GM18520 (cell line): ENCODE results near the gene FOXO4.
"Not testable (repeated sequence)": the region's sequence is repeated elsewhere in the genome, so short reads cannot be mapped to it uniquely, and the experiment has no call there.

Source experiments
- ATAC-seq: cut with Tn5 transposase; IDR thresholded peaks from one replicate; pipeline ENCODE4 v1.9.1; 2021; ENCODE audit not compliant: unreplicated experiment

The FOXO4 gene, protein sequence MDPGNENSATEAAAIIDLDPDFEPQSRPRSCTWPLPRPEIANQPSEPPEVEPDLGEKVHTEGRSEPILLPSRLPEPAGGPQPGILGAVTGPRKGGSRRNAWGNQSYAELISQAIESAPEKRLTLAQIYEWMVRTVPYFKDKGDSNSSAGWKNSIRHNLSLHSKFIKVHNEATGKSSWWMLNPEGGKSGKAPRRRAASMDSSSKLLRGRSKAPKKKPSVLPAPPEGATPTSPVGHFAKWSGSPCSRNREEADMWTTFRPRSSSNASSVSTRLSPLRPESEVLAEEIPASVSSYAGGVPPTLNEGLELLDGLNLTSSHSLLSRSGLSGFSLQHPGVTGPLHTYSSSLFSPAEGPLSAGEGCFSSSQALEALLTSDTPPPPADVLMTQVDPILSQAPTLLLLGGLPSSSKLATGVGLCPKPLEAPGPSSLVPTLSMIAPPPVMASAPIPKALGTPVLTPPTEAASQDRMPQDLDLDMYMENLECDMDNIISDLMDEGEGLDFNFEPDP

DNA sequence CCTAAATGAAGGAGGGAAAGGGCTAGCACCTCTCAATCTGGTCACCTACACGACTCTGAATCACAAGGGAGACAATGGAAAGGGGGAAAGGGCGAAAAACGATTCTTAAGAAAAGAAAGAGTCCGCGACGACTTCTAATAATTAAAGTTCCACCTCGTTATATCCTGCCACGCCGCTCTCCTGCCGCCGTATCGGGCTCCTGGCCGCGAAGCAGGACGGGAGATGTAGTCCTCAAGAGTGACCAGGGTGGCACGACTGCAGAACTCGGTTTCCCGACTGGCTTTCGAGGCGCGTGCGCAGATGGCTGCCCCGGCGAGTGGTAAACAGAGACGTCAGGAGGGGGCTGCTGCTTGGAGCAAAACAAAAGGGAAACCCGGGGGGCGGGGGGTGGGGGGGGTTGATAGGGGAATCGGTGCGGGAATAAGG, at the start of gene FOXO4:
Gene FOXO4 (plus strand): TSS at position 297 of the 426 bp plus-strand sequence. CDS start 678 bp downstream, outside the sequence.
- peak; percentile 88 for ATAC-seq

DNA sequence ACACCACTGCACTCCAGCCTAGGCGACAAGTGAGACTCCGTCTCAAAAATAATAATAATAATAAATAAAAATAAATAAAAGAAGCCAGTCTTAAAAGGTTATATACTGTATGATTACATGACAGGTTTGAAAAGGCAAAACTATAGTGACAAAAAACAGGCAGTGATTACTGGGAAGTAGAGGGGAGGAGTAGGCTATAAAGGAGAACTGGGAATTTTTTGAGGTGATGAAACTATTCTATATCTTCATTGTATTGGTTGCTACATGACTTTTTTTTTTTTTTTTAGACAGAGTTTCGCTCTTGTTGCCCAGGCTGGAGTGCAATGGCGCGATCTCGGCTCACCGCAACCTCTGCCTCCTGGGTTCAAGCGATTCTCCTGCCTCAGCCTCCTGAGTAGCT, 47.8 kb upstream of the FOXO4 start:
- not testable (repeated sequence) for ATAC-seq

DNA sequence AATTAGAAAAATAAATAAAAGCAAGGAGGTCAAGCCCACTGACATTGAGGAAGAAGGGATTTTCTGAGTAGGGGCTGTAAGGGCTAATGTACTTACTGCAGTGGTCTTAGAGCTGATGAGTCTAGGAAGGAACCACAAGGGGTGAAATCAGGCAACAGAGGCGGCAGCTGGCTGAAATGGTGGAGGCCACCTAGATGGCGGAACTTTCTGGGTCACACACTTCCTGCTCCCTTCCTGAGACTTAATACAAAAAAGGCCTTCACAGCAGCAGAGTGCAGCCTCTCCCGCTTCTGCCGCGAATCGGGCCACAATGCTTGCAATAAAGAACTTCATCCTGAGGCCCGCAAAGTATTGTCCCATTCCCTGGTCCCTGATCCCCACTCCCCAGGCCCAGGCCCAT, 42.9 kb upstream of the FOXO4 start:
- ATAC-seq = no peak

DNA sequence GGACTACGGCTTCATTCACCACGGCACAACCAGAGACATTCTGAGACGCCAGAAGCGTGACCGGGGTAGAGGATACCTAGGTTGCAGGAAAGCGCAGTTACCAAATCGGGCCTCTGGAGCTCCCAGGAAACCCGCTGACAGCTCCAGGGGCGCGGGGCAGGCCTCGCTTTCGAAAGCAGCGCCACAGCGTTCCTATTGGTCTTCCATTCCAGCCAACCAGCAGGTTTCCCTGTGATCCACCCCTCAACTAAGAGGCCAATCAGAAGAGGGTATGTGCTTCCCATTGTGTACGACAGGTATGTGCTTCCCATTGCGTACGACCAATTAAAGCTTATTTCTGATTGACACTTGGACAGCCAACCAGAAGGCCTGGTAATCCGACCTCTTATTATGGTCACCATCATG, 42.4 kb upstream of the FOXO4 start:
- ATAC-seq = no peak

DNA sequence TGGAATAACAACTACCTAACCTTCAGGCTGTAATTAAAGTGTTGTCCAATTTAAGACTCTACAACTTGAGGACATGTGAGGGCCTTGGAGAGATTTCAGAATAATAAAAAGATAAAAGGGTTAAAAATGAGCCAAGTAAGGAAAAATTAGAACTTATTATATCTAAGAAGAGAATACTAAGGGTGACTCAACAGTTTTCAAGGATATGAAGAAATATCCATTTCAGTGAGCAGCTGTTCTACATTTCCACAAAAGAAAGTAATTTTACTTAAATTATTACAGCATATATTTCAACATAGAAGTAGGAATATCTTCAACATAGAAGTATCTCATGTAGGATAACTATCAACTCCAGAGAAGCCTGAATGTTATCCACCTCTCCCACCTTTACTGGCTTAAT, 38.8 kb upstream of the FOXO4 start:
- ATAC-seq = no peak

DNA sequence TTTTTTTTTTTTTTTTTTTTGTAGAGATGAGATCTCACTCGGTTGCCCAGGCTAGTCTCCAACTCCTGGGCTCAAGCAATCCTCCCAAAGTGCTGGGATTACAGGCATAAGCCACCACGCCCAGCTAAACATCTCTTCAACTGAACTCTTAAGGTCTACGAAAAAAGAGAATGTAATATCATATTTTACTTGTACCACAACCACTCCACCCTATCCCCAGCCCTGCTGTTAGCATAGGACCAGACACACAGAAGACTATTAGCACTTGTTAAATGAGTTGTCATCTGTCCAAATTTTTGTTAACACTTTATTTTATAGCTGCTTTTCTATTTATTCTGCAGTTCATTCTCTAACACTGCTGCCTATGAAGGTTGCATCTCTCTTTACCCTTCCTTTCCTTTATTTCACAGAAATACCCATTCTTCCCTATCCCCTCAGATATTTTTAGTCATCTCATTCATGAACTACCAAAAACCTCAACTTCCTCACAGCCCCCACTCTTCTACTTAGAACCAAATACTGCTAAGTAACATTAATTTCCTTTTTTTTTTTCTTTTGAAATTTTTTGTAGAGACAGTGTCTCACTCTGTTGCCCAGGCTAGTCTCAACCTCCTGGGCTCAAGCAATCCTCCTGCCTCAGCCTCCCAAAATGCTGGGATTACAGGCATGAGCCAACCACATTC, 37.7 kb upstream of the FOXO4 start:
- ATAC-seq = no peak

DNA sequence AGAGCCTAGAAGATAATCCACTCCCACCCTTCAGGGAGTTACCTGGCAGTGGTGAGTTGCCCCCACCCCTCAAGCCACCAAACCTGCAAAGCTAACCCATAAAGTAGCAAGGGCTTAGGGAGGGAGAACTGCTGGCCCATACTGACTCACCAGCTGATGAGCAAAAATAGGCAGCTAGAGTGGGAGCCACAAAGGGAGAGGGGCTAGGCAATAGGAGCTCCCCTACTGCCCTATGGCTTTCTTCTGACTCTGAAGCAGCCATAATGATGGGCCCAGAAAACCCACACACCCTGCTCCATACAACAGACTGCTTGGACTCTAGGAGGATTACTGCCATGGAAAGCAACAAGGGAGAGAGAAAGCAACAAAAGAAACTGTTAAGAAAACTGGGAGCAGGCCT, 35.5 kb upstream of the FOXO4 start:
- no peak for ATAC-seq

DNA sequence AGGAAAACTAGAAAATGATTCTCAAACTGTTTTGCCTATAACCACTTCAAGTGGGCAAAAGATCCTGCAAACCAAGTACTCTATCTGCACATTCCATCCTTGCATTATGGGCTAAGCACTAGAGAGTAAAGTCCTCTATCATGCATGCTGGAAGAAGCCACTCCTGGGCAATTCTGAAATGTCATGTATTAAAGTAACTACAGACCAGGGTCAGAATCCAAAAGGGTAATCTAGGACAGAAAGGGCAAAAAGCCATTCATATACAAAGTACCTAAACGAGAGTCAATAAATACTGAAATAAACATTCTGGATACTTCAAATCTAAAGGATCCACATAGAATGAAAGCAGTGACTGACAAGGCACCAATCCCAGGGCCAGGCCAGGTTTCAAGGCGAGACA, 28.6 kb upstream of the FOXO4 start:
- ATAC-seq = no peak

DNA sequence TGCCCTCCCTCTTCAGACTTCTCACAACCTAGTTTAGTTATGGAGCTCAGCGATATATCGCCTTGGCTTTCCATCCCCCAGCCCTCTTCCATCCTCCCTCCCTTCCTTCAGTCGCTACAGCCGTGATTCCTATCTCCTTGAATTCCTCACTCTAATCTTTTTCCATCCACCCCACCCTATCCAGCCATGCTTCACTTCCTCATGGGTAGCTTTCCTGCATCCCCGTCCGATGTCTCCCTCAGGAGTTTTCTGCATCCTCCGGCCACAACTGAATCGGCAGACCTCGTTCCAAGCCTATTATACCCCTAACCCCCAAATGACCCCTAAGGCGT, 28.0 kb upstream of the FOXO4 start:
- ATAC-seq = no peak

DNA sequence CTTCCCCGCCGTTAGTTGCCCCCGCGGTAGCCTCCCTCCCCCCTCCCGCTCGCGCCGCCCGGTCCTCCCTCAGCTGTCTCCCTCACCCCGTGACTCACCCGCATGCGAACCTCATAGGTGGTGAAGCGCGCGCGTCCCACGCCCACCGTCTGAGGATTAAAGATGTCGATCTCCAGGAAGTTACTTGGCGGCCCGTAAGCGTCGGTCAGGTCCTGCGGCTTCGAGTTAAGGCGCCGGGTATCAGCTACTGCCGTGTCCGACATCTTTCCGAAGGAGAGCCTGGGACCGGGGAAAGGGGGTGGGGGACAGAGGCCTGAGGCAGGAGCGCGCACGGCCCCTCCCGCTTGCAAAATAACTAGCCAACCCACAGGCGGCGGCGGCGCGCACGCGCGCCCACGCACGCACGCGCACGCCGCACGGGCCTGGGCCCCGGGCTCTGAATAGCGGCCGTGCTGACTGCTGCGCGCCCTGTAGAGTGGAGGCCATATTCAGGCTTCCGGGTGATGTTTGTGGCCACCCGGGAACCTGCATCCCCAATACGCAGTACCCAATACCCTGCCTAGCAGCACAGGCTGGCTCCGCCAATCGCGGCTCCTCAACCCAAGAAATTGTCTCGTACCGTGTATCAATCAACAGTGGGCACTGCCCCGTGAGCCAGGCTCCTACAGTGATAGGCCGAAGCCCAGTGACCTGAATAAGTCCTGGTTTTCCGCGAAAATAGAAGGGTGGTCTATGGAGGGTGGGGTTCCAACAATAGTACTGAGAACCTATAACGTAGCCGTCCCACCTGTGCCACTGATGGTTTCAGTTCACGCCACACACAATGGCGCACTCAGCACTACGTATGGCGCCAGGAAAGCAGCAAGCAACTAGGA, 27.4 kb upstream of the FOXO4 start, which contains the start of gene SNX12:
Gene SNX12 (minus strand): TSS at position 291 of the 875 bp plus-strand sequence. CDS start 28 bp downstream, at position 263.
- peak; percentile 99 for ATAC-seq

DNA sequence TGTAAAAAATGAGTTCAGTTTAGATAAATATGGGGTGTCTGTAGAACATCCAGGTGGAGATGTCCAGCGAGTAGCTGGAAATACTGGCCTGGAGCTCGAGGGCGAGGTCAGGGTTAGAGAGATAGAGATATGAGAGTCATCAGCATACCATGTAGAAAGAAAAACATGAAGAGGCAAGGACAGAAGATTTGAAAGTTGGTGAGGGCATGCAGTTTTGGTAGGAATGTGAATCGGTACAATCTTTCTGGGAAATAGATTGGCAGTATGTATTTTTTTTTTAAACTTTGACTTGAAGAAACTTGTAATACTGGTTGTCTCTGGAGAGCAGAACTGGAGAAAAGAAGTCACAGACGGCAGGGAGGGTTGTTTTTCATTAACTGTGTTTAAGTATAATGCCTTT, 25.1 kb upstream of the FOXO4 start:
- ATAC-seq = no peak

DNA sequence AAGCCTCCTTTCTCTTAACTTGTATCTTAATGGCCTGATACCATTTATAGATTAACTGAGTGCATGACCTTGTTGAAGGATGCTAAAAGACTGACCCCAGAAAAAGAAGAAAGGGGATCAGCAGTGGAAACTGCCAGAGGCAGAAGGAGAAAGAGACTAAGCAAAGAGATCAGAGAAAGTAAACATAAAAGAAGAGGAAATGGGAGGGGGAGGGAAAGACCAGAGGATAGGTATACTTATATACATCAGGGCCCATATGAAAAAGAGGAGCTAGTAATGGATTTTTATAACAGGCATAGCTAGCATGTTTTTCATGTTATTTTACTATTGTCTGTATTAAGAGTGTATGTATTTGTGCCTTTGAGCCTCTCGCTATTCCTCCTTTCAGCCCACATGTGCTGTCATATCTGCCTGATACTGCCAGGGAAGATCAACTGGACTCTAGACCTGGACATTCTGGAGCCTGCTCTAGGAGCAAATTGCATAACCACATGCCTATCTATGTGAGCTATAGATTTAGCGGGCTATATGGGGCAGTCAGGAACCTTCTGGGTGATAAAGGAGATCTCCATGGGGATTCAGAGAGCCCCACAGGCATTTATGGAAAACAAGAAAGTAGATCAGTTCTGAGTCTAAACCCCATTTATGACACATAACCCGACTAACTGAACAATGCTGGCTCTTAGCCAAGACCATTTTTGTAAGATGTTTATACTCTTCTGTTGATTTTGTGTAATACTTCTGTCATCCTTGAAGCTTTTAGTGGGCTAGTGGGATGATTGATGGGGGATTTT, 14.1 kb upstream of the FOXO4 start:
- ATAC-seq = no peak

DNA sequence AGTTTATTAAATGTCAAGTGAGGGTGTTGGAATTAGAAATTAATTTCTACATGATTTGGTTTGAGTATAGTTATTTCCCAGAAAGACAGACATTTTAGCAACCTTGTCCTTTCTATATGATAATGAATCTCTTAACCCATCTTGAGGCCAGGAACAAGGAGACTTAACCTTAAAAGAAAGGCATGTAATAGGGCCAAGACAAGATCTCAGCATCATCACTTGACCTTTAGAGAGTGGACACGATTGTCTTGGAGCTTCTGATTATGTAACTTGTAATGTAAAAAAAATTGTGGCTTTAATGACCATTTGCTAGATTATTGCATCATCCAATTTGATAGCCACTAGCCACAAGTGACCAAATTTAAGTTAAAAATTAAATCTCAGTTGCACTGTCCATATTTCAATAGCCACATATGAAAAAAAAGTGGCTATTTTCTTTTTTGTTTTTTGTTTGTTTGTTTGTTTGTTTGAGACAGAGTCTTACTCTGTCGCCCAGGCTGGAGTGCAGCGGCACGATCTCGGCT, 13.5 kb upstream of the FOXO4 start:
- no peak for ATAC-seq

DNA sequence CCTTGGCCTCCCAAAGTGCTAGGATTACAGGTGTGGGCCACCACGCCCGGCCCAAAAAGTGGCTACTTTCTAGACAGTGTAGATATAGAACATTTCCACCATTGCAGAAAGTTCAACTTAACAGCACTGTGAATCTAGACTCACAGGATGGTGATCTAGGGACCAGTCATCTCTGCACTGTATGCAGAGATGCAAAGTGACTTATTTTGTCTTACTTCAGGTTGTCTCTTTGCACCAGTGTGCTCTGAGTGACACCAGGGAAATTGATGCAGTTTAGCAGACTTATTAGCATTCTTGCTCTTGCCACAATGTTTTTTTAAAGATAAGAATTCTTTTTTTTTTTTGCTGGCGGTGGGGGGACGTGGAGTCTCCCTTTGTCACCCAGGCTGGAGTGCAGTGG, 12.8 kb upstream of the FOXO4 start:
- ATAC-seq = no peak

DNA sequence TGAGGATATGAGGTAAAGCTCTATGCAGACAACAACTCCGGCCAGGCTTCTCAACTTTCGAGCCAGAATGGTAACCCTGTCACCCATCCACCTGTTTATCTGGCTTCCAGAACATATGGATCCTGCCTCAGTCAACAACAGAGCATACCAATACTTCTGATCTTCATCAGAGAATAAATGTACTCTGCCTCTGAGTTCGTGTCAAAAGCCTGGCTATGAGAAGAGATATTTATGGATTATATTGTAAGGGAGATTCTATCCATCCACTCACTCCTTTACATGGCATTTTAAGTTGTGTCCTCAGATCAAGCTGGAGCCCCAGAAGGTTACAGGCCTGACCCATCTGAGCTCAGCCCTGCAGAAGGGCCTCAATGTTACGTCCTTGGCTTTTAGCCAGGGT, 9.8 kb upstream of the FOXO4 start:
- ATAC-seq = no peak

DNA sequence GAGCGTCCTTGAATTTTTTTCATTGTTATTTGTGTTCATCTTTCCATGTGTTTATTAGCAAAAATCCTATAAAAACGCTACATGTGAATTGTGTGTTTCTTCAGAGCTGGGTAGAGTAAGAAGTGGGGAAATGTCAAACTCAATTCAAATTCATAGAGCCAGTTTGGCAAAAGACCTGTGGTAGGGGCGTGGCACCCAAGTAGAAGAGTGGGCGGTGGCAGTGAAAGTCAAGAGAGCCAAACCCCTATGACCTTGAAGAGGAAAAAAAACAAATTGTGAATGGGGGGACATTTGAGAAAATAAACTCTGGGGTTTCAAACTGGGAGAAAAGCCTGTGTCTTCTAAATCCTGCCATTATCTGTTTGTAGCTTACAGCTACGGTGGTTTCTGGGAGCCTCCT, 4.4 kb upstream of the FOXO4 start:
- no peak for ATAC-seq

DNA sequence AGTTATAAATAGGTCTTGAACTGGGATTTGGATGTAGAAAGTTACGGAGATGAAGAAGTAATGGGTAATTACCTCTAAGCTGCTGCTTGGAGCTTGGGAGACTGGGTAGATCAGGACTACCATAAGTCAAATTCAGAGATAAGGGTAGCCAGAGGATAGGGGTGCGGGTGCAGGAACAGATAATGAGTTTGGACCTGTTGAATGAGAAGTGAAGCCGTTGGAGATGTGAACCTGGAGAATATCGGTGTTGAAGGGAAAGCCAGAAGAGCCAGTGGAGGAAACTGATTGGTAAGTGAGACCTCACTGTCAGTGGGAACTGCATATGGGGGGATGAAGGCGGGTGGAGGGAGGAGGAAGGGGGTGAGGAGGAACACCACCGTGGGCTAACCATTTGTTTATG, 618 bp upstream of the FOXO4 start:
- no peak for ATAC-seq

DNA sequence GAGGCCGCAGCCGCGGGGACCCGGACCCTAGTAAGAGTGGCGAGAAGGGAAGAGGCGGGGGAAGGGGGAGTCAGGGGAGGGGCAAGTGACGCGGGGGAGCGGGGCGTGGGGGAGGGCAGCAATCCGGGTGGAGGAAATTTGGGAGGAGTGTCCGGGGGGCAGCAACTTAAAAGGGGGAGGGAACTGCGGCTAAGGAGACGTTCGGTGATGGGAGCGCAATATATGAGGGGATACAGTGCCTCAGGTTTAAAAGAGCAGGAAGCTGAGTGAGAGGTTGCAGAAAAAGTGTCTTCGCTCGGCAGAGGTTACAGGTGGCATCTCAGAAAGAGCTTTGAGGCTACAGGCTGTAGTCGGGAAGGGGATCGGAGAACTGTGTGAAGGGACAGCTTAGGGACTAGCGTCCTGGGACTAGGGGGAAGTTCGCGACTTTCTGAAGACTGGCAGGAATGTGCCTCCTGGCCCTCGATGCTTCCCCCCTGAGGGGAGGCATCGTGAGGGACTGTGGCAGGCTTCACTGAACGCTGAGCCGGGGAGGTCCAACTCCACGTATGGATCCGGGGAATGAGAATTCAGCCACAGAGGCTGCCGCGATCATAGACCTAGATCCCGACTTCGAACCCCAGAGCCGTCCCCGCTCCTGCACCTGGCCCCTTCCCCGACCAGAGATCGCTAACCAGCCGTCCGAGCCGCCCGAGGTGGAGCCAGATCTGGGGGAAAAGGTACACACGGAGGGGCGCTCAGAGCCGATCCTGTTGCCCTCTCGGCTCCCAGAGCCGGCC, 519 bp downstream of the FOXO4 start:
- ATAC-seq = no peak

DNA sequence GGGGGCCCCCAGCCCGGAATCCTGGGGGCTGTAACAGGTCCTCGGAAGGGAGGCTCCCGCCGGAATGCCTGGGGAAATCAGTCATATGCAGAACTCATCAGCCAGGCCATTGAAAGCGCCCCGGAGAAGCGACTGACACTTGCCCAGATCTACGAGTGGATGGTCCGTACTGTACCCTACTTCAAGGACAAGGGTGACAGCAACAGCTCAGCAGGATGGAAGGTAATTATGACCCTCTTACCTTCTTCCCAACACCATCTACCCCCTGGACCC, 1.0 kb downstream of the FOXO4 start:
- ATAC-seq = no peak

DNA sequence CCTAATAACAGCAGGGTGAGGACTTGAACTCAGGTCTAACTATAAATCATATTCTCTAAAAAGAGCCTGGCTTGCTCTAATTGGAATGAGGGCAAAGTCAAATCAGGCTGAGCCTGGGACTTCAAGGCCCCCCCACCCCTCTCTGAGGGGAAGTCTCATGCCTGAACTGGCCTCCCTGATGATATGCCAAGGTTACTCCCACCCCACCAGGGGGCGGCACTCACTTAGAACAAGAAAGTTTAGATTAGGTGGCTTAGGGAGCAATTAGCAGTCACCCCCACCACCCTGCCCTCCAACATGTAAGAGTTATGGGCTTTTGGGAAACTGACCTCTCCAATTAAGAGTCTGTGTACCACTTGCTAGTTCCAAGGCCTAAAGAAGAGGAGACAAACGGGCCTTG, 2.7 kb downstream of the FOXO4 start:
- peak; percentile 31 for ATAC-seq
